HL-60/S4 treated with phorbol 12-myristate 13-acetate at 8.2 ng/mL for 4 days and 3 days (cell line): Measurements from ENCODE around the gene PDZD2.
"Not testable (repeated sequence)": the region's sequence is repeated elsewhere in the genome, so short reads cannot be mapped to it uniquely, and the experiment has no call there.

Source experiments
- in situ Hi-C: fragments of 300-500 bp; cut with MboI; formaldehyde crosslinking; loops from 2 replicates; pipeline ENCODE4 v1.15.0; 2022; ENCODE audit warnings: low sequenced_read_pairs

Gene PDZD2

DNA sequence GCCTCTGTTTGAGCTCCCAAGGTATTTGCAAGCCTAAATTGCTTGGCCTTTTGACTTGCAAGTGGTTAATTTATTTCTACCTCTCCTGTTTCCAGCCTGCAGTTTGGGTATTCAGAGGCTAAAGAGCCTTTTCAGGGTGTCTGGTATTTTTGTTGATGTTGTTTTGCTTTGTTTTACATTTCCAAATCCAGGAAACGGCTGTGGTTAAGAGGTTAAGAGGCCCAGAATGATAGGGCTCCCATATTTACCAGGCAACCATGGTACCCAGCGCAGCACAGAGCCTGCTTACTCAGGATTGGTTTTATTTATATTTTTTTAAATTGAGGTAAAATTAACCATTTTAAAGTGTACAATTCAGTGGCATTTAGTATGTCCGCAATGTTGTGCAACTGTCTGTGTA is 92.1 kb downstream of the PDZD2 start:
- in situ Hi-C loops: no loop called here

- in situ Hi-C loops: no loop called here
These were observed 92.9 kb downstream of the PDZD2 start for GRCh38 chr5:31731710-31732301.

GRCh38 chr5:31732821-31733220 is 93.9 kb downstream of the PDZD2 start:
- in situ Hi-C loops: not testable (repeated sequence)

DNA sequence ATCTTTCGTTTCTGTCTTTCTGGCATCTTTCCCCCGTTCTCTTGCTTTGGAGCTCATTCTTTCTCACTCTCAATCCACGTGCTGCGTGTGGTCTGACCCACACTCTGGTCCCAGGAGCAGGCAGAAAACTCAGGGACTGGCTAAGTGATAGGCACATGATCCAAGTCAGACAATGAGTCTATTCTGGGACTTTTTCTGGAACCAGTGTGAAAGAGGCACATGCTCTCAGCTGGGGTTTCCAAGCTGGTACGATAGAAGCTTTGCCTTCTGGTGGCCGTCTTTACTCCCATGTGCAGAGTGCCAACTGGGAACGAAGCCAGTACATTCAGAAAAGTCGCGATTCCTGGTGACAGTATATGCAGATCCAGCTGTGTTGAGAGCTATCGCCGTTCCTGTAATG is 94.4 kb downstream of the PDZD2 start:
- in situ Hi-C loops: no loop called here

GRCh38 chr5:31736127-31736526 is 97.2 kb downstream of the PDZD2 start:
- in situ Hi-C loops: no loop called here

- in situ Hi-C loops: no loop called here
These were observed 99.3 kb downstream of the PDZD2 start for GRCh38 chr5:31738199-31738598.

GRCh38 chr5:31741496-31741895 is 102.6 kb downstream of the PDZD2 start:
- in situ Hi-C loops: no loop called here

- in situ Hi-C loops: no loop called here
These were observed 104.7 kb downstream of the PDZD2 start for GRCh38 chr5:31743678-31744077.

DNA sequence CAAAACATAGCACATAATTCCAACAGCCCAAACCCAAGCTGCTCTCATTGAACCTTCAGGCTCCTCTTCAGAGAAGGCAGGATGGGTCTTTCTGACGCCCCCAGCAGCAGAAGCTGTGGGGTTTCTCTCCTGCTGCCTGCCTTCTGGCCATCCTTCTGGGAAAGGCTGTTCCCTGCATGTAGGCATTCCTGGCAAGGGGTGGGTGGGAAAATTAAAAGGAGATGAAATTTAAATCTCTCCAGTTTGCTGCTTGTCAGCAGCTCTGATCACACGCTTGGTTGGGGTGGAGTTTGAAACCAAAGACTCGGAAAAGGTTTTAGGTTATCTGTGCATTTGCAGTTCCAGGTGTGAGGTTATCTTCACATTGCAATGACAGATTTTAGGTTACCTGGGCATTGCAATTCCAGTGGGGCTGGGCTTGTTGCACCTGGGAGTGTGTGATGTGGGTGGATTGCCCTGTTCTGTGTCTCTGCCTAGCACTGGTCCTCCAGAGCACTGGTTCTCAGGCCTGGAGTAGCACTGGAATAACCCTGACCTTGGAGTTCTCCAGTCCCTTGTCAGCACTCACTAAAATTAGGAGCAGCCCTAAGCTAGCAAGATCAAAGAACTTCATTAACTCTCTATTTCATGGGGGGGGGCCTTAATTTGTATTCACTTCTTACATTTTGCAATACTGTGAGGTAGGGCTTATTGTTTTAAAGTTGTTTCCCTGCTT is 109.7 kb downstream of the PDZD2 start:
- in situ Hi-C loops: no loop called here

DNA sequence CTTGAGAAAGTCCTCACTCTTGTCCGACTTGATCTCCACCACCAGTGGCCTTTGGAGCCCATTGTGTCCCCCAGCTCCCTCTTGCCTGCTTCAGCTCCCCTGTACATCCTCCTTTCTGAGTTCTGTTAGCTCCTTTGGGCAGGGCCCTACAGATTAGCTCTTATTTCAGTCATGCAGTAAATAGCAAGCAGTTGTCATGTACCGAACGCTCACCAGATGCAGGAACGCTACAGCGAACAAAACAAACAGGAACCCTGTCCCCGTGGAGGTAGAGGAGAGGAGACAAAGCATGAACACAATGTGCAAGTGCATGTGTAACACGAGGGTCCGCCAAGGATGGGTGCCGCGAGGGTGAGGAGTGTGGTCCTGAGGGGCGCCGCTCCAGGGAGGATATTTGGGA is 111.3 kb downstream of the PDZD2 start:
- in situ Hi-C loops: no loop called here

DNA sequence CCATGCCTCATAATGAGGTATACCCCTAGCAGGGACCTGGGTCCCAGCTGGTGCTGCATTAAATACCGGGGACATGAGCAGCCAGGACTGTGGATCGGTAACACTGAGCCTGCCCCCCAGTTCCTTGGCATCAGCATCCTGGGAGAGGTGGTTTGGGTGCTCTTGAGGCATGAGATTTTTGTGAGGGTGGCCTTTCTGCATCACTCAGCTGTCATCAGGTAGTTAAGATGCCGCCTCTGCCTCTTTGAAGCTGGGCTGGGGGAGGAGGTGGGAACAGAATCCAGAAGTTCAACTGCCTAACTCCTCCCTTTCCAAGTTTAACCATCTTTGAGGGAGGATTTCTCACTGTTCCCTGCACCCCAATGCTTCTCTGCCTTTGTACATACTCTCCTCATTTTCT is 112.7 kb downstream of the PDZD2 start:
- in situ Hi-C loops: no loop called here

DNA sequence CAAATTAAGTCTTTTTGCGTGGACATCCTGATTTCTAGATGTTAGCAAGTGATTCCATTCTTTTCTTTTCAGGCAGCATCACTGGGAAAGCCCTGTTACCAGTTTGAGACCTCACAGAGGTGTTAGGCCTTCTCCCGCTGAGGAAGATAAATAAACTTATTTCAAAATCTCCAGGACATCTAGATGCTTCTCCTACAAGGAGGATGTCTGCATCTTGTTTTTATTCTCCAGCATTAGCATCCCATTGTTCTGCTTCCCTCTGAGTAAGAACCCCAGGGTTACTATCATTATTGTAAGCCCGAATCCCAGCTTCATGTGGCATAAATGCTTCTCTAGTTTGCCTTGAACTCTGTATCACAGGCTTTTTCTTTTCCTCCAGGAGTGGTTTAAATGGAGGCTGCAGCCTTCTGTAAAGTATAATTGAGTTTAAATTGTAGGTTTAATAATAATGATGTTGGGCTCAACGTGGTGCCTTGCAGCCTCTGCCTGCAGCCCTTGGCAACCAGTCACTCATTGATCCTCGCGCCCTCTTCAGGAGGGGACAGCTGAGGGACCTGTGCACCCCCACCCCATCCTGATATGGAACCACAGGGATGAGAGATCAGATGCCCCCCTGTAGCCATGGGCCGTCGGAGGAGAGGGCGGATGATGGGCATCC is 114.9 kb downstream of the PDZD2 start:
- in situ Hi-C loops: no loop called here

DNA sequence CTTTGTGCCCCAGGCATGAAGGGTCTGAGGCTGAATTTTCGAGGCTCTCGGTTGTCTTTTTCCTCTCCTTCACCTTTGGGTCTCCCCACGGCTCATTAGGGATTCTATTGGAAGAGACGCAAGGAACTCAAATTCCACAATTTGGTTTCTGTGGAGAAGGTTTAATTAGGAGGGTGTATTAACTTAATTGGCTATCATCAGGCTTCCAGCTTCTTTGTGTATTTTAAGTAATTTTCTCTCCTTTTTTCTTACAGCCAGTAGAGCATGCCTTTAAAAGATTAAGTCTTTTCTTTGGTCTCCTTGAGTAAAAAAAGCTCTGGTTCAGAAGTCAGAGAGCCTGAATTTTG is 115.4 kb downstream of the PDZD2 start:
- in situ Hi-C loops: no loop called here

GRCh38 chr5:31754741-31755675 is 116.1 kb downstream of the PDZD2 start:
- in situ Hi-C loops: no loop called here

- in situ Hi-C loops: no loop called here
These were observed 116.8 kb downstream of the PDZD2 start for GRCh38 chr5:31755676-31756230.

DNA sequence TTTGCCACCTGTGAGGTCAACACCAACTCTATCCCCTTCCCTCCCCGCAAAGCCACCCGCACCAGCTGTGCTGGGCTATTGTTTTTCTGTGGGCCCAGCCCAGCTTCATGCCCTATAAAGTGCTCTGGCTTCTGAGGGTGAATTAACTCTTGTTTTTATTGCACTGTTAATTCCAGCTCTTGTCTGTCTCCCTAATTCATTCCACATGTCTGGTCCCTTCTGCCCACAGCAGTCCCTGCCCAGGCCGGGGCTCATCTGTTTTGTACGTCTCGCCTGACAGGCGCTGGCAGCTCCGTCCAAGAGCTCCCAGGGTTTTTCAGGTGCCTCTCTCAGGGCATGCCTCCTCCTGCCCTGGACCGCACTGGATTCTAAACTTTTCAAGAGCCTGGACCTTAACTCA is 118.9 kb downstream of the PDZD2 start:
- in situ Hi-C loops: no loop called here

DNA sequence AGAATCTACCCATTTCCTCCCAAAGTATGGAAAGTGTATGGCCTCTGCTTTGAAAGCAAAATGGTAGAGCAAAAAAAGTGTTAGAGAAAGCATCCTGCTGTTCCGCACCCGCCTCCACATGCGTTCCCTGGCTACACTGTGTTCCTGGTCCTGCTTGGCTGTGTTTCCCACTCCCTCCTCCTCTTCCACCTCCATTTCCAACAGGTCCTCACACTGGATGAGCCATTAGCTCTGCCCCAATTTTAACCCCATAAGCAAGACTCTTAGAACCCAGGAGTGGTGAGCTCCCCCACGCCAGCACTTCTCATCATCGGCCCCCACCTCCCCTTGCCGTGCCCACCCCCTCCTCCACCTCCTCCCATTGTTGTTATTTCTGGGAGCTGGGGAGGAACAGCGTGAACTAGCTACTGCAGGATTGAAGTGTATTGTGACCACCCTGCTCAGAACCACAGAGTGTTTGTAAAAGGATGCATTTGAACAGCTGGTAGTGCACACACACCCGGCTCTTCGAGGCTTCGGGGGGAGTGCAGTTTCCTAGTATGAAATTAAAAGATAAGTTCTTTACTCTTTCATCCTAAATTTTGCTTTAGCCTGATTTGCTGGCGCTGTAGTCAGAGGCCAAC is 120.0 kb downstream of the PDZD2 start:
- in situ Hi-C loops: no loop called here

DNA sequence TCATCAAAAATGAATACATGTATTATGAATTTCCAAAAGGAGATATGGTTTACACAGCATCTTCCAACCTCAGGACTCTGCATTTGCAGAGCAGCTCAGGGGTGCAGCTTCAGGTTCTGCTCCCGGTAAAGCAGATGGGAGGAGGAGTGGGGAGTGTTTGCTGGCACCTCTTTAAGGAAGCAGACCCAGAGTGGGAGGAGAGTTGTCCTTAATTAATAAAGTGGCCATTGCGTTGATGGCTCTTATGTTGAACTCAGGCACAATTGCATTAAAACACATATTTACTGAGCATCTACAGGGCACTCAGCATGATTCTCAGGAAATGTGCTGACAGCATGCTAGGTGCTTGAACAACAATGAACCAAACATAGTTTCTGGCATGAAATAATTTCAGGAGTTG is 121.0 kb downstream of the PDZD2 start:
- in situ Hi-C loops: no loop called here

- in situ Hi-C loops: no loop called here
These were observed 122.9 kb downstream of the PDZD2 start for GRCh38 chr5:31761877-31762276.

- in situ Hi-C loops: no loop called here
These were observed 124.5 kb downstream of the PDZD2 start for GRCh38 chr5:31763424-31763823.

DNA sequence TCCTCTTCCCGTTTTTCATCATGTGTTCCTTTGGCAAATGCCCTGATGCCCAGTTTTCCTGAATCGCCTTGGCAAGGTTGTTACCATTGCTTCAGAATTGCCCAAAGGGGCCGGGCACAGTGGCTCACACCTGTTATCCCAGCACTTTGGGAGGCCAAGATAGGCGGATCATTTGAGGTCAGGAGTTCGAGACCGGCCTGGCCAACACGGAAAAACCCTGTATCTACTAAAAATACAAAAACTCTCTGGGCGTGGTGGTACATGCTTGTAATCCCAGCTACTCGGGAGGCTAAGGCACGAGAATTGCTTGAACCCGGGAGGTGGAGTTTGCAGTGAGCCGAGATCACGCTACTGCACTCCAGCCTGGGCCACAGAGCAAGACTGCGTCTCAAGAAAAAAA is 125.8 kb downstream of the PDZD2 start:
- in situ Hi-C loops: not testable (repeated sequence)
